H9 (cell line): ENCODE measurements around the gene OS9. TPM values are rescaled to one million over a fixed set of nuclear protein-coding genes. Genes with fewer than 3 reads are reported as not detected.

Experiments used
- DNase-seq: peaks from one replicate; pipeline ENCODE4 v3.0.0-alpha.2; 2017
- H2AFZ ChIP-seq: one replicate; pipeline ENCODE4 v1.6.1; 2013; ENCODE audit warnings: mild to moderate bottlenecking, low read length, control low read depth, moderate library complexity
- H2AK5ac ChIP-seq: 2 replicates; pipeline ENCODE4 v1.6.1; 2013; ENCODE audit warnings: low read length, control low read depth, mixed read lengths; ENCODE audit not compliant: insufficient read length
- H2BK120ac ChIP-seq: one replicate; pipeline ENCODE4 v1.6.1; 2013; ENCODE audit warnings: low read depth, mild to moderate bottlenecking, low read length, control low read depth, inconsistent platforms; ENCODE audit not compliant: poor library complexity, severe bottlenecking
- H2BK12ac ChIP-seq: 2 replicates; pipeline ENCODE4 v1.6.1; 2013; ENCODE audit warnings: low read length, control low read depth, mixed read lengths, low read depth; ENCODE audit not compliant: insufficient read length
- H2BK15ac ChIP-seq: 2 replicates; pipeline ENCODE4 v1.6.1; 2013; ENCODE audit warnings: low read depth, low read length, control low read depth
- H2BK20ac ChIP-seq: one replicate; pipeline ENCODE4 v1.6.1; 2013; ENCODE audit warnings: low read depth, mild to moderate bottlenecking, low read length, control low read depth, inconsistent platforms; ENCODE audit not compliant: poor library complexity, severe bottlenecking
- H2BK5ac ChIP-seq: 2 replicates; pipeline ENCODE4 v1.6.1; 2013; ENCODE audit warnings: low read length, control low read depth, mixed read lengths; ENCODE audit not compliant: insufficient read length
- H3K14ac ChIP-seq: 2 replicates; pipeline ENCODE4 v1.6.1; 2013; ENCODE audit warnings: low read length, control low read depth; ENCODE audit not compliant: insufficient read depth
- H3K18ac ChIP-seq: 2 replicates; pipeline ENCODE4 v1.6.1; 2013; ENCODE audit warnings: low read depth, mild to moderate bottlenecking, mixed read lengths, low read length, control low read depth; ENCODE audit not compliant: insufficient read length
- H3K23ac ChIP-seq: 2 replicates; pipeline ENCODE4 v1.6.1; 2013; ENCODE audit warnings: low read length, control low read depth, mixed read lengths, low read depth; ENCODE audit not compliant: insufficient read length
- H3K23me2 ChIP-seq: 2 replicates; pipeline ENCODE4 v1.6.1; 2013; ENCODE audit warnings: low read depth, mild to moderate bottlenecking, mixed read lengths, low read length, control low read depth; ENCODE audit not compliant: insufficient read length, poor library complexity, severe bottlenecking
- H3K27ac ChIP-seq: 2 replicates; pipeline ENCODE4 v1.5.1; 2013; ENCODE audit warnings: low read length, control low read depth, mixed read lengths, low read depth; ENCODE audit not compliant: insufficient read length
- H3K27me3 ChIP-seq: 2 replicates; pipeline ENCODE4 v1.6.1; 2013; ENCODE audit warnings: low read length, control low read depth, inconsistent platforms; ENCODE audit not compliant: insufficient read depth
- H3K4ac ChIP-seq: 2 replicates; pipeline ENCODE4 v1.6.1; 2013; ENCODE audit warnings: low read depth, mild to moderate bottlenecking, control low read depth, inconsistent platforms, low read length, moderate library complexity
- H3K4me1 ChIP-seq: 2 replicates; pipeline ENCODE4 v1.6.1; 2013; ENCODE audit warnings: low read length, control low read depth, inconsistent platforms; ENCODE audit not compliant: insufficient read depth
- H3K4me2 ChIP-seq: 2 replicates; pipeline ENCODE4 v1.6.1; 2013; ENCODE audit warnings: low read length, control low read depth, mixed read lengths; ENCODE audit not compliant: insufficient read length, insufficient read depth
- H3K56ac ChIP-seq: 2 replicates; pipeline ENCODE4 v1.6.1; 2013; ENCODE audit warnings: low read depth, mild to moderate bottlenecking, mixed read lengths, low read length, control low read depth; ENCODE audit not compliant: insufficient read length
- H3K79me1 ChIP-seq: 2 replicates; pipeline ENCODE4 v1.6.1; 2013; ENCODE audit warnings: low read depth, mild to moderate bottlenecking, moderate library complexity, low read length, control low read depth, inconsistent platforms; ENCODE audit not compliant: insufficient read depth, poor library complexity, severe bottlenecking
- H3K79me2 ChIP-seq: 2 replicates; pipeline ENCODE4 v1.6.1; 2013; ENCODE audit warnings: low read length, control low read depth, inconsistent platforms; ENCODE audit not compliant: insufficient read depth
- H3K9ac ChIP-seq: 2 replicates; pipeline ENCODE4 v1.6.1; 2013; ENCODE audit warnings: low read length, control low read depth, mixed read lengths; ENCODE audit not compliant: insufficient read length; ENCODE audit errors: extremely low read depth
- H3K9me3 ChIP-seq: one replicate; pipeline ENCODE4 v1.6.1; 2013; ENCODE audit warnings: low read depth, low read length, inconsistent platforms; ENCODE audit not compliant: control insufficient read depth
- H3T11ph ChIP-seq: one replicate; pipeline ENCODE4 v1.6.1; 2013; ENCODE audit warnings: mild to moderate bottlenecking, low read length, control low read depth, inconsistent platforms
- H4K20me1 ChIP-seq: one replicate; pipeline ENCODE4 v1.6.1; 2013; ENCODE audit not compliant: control insufficient read depth, insufficient read length, insufficient read depth
- H4K5ac ChIP-seq: 2 replicates; pipeline ENCODE4 v1.6.1; 2013; ENCODE audit warnings: low read depth, mild to moderate bottlenecking, mixed read lengths, low read length, control low read depth; ENCODE audit not compliant: insufficient read length
- H4K8ac ChIP-seq: replicated peaks from 2 replicates; pipeline ENCODE4 v1.6.1; 2013; ENCODE audit warnings: low read length, control low read depth, mixed read lengths, low read depth; ENCODE audit not compliant: insufficient read length
- H4K91ac ChIP-seq: 2 replicates; pipeline ENCODE4 v1.6.1; 2013; ENCODE audit warnings: low read depth, mild to moderate bottlenecking, moderate library complexity, mixed read lengths, low read length, control low read depth; ENCODE audit not compliant: insufficient read length
- H3K27ac Mint-ChIP-seq, 3 experiments: 2 replicates in 2 of 3; 3 replicates in 1 of 3; pipeline ENCODE4 v1.8.0; 2020 to 2021; ENCODE audit warnings: mixed read lengths in 3 of 3, mild to moderate bottlenecking in 1 of 3, moderate library complexity in 1 of 3
- H3K27me3 Mint-ChIP-seq: 2 replicates; pipeline ENCODE4 v1.8.0; 2021; ENCODE audit warnings: low read depth, mild to moderate bottlenecking, moderate library complexity, mixed read lengths
- H3K36me3 Mint-ChIP-seq, 3 experiments: 2 replicates in 2 of 3; 3 replicates in 1 of 3; pipeline ENCODE4 v1.8.0; 2020 to 2021; ENCODE audit warnings: low read depth in 3 of 3, mixed read lengths in 3 of 3; ENCODE audit not compliant: insufficient read depth in 1 of 3
- H3K4me1 Mint-ChIP-seq, 2 experiments: 2 replicates each; pipeline ENCODE4 v1.8.0; 2020; ENCODE audit warnings: mixed read lengths in 2 of 2
- H3K4me3 Mint-ChIP-seq, 2 experiments: 2 replicates in 1 of 2; 3 replicates in 1 of 2; pipeline ENCODE4 v1.8.0; 2020 to 2021; ENCODE audit warnings: mild to moderate bottlenecking in 2 of 2, mixed read lengths in 2 of 2, moderate library complexity in 1 of 2
- H3K9me3 Mint-ChIP-seq, 2 experiments: 2 replicates in 1 of 2; 3 replicates in 1 of 2; pipeline ENCODE4 v1.8.0; 2020; ENCODE audit warnings: mild to moderate bottlenecking in 2 of 2, mixed read lengths in 2 of 2, moderate library complexity in 1 of 2
- CTCF ChIP-seq: fragments of 200-600 bp; sonication (generic); conservative IDR thresholded peaks from 3 replicates; pipeline ENCODE4 v1.8.0; 2021; ENCODE audit warnings: antibody characterized with exemption, mild to moderate bottlenecking
- WGBS: extraction: QIAGEN DNeasy Blood & Tissue Kit; methylation state at CpG from one replicate; pipeline ENCODE4 v1.1.7; 2013; ENCODE audit warnings: missing lambda C conversion rate, low lambda C conversion rate, mixed read lengths; ENCODE audit not compliant: insufficient read length; ENCODE audit errors: extremely low coverage; 5-methylcytosine and 5-hydroxymethylcytosine counted together
- total RNA-seq: library from RNA; stranded (reverse); gene quantifications from 2 replicates; pipeline ENCODE4 v1.2.1, GENCODE V29; 2021

The OS9 gene
- total RNA-seq, 1 experiment from 2014 or later, result 112 TPM

GRCh38 chr12:57723630-57723962 lies 29.7 kb downstream of the OS9 start:
- Histone ChIP-seq H3K4me2 (no peak overlapping the region), H3K4ac (no peak overlapping the region), H3T11ph (no peak overlapping the region), H4K8ac (no peak overlapping the region), H3K56ac (no peak overlapping the region), H4K91ac (no peak overlapping the region), H3K4me1 (no peaks in the 10 kb centered on the region; the same call in 1 of the 2 replicates), H3K23ac (no peak overlapping the region), H3K23me2 (peaks cover 14% of the 10 kb centered on the region), H2BK5ac (no peak overlapping the region), H3K27me3 (peaks cover 18% of the 10 kb centered on the region; the same call in 1 of the 2 replicates), H3K79me1 (no peaks in the 10 kb centered on the region), H2BK15ac (no peak overlapping the region), H3K9me3 (no peaks in the 10 kb centered on the region), H4K5ac (no peak overlapping the region), H2AFZ (no peak overlapping the region), H2BK20ac (no peak overlapping the region), H2BK120ac (no peak overlapping the region), H3K27ac (no peak overlapping the region), H2BK12ac (no peak overlapping the region), H3K14ac (no peak overlapping the region), H2AK5ac (no peak overlapping the region), H3K79me2 (no peaks in the 10 kb centered on the region), H3K9ac (no peak overlapping the region), H3K18ac (no peak overlapping the region), H4K20me1 (no peaks in the 10 kb centered on the region)
- no peak overlapping the region for H3K4me3 Mint-ChIP-seq
- no peak for TF ChIP-seq CTCF
- H3K36me3 Mint-ChIP-seq, result peaks cover 10 to 28% (median 15%) of the 10 kb centered on the region in 3 experiments
- H3K27ac Mint-ChIP-seq, result no peak overlapping the region
- H3K9me3 Mint-ChIP-seq, result no peaks in the 10 kb centered on the region; a peak in 1 of 5 replicates
- peaks cover 53% of the 10 kb centered on the region for H3K27me3 Mint-ChIP-seq
- peaks cover 12 to 17% of the 10 kb centered on the region in 2 experiments for H3K4me1 Mint-ChIP-seq
- WGBS, result no CpG with 5 or more reads among the region's 2 CpGs
- no peak for DNase-seq
